Heart right ventricle (tissue), 16 donors: ENCODE measurements around the gene NFE2L1. TPM values are rescaled to one million over a fixed set of nuclear protein-coding genes. Genes with fewer than 3 reads are reported as not detected.
A peak's percentile ranks its signal among the peaks of the same experiment; 100 is the strongest.
"Not testable (repeated sequence)": the region's sequence is repeated elsewhere in the genome, so short reads cannot be mapped to it uniquely, and the experiment has no call there.

Source experiments
- ATAC-seq, 8 donors: fragments of 200-7000 bp; cut with Tn5 transposase; one replicate each; pipeline ENCODE4 v1.9.1; 2020; ENCODE audit warnings: mild to moderate bottlenecking in 8 of 8, moderate library complexity in 8 of 8, moderate number of reproducible peaks in 1 of 8
- DNase-seq, 2 donors: peaks; one replicate each; pipeline ENCODE4 v3.0.0-alpha.2; 2020
- H3K27ac ChIP-seq, 10 donors: fragments of 200-600 bp; sonication (generic) in 2 of 10; one replicate each; pipeline versions ENCODE4 v1.5.0 to v1.8.0; 2020 to 2022; ENCODE audit warnings: mild to moderate bottlenecking in 3 of 10
- H3K27me3 ChIP-seq, 7 donors: fragments of 200-600 bp; one replicate each; pipeline ENCODE4 v1.8.0; 2021 to 2022; ENCODE audit warnings: mild to moderate bottlenecking in 2 of 7
- H3K36me3 ChIP-seq, 9 donors: fragments of 200-600 bp; sonication (generic) in 1 of 9; one replicate each; pipeline versions ENCODE4 v1.5.0 to v1.8.0; 2020 to 2022; ENCODE audit warnings: mild to moderate bottlenecking in 2 of 9
- H3K4me1 ChIP-seq, 9 donors: fragments of 200-600 bp; sonication (generic) in 1 of 9; one replicate each; pipeline versions ENCODE4 v1.5.0 to v1.8.0; 2020 to 2022; ENCODE audit warnings: mild to moderate bottlenecking in 4 of 9
- H3K4me3 ChIP-seq, 10 donors: fragments of 200-600 bp; sonication (generic) in 2 of 10; one replicate each; pipeline versions ENCODE4 v1.5.0 to v1.8.0; 2020 to 2022; ENCODE audit warnings: mild to moderate bottlenecking in 7 of 10, moderate library complexity in 2 of 10
- H3K9me3 ChIP-seq, 11 donors: fragments of 200-600 bp in 10 of 11; sonication (generic) in 2 of 11; one replicate each; pipeline versions ENCODE4 v1.5.0 to v1.8.0; 2013 to 2022; ENCODE audit warnings: mild to moderate bottlenecking in 2 of 11, control low read depth in 1 of 11, moderate library complexity in 1 of 11
- CTCF ChIP-seq, 9 donors: fragments of 200-600 bp; sonication (generic) in 2 of 9; IDR thresholded peaks; one replicate each; pipeline versions ENCODE4 v1.5.0 to v1.8.0; 2021 to 2022; ENCODE audit warnings: antibody characterized with exemption in 9 of 9, mild to moderate bottlenecking in 5 of 9, moderate library complexity in 1 of 9
- WGBS, 2 donors: extraction: QIAGEN DNeasy Blood & Tissue Kit; methylation state at CpG; one replicate each; pipeline ENCODE4 v1.1.7; 2013; ENCODE audit warnings: inconsistent platforms in 1 of 2; 5-methylcytosine and 5-hydroxymethylcytosine counted together
- intact Hi-C, 10 donors: fragments of 100-400 bp; cut with DNase I; formaldehyde crosslinking; loops; one replicate each; pipeline versions ENCODE4 v1.11.1 to v1.14.2; 2022
- polyA plus RNA-seq, 2 donors: library from polyadenylated mRNA; stranded (reverse); fragments of 200-250 nt; gene quantifications; one replicate each; pipeline ENCODE4 v1.2.3, GENCODE V29; 2013
- total RNA-seq, 10 donors: library from RNA; stranded (reverse); fragmentation: NEBNext Ultra II Directional in 3 of 10; extraction: Animal tissue kit (Norgen Biotek cat#: 25700) in 3 of 10; gene quantifications; one replicate each; pipeline versions ENCODE4 v1.2.1 to v1.2.4, GENCODE V29; 2021 to 2023
- donor health status: Arrhythmogenic right ventricular cardiomyopathy.
- donor health status: ischemic (EF 13 %, LVEDD 7.1; RV severe dilation, severe dysfunction).
- donor health status: healthy with polysubstance abuse.
- donor health status: DM: no; HTN: yes; CAD: no.
- donor health status: DM: no; HTN: no; CAD: no.
- donor health status: ischemic (EF 25% LVEDD 6.9; RV normal size, moderate dysfunction).
- donor health status: ischemic (EF 25% LVEDD 5.7; RV mildly dilated, moderate dysfunction).
- donor health status: healthy.
- donor health status: DM: yes; HTN: yes; CAD: no.
- donor health status: Ischemic cardiomyopathy.
- donor health status: ischemic (EF 35%, LVEDD 5.7; RV mildly dilated, moderate dysfunction).
- donor health status: nonischemic (EF 11% LVEDD 7.7; RV severe dilation, severe dysfunction).
- donor health status: DM: yes; HTN: yes; CAD: no.
- donor health status: PGD.
- donor health status: ischemic (EF 29% LVEDD 5.4; RV normal size, mild dysfunction).
- donor health status: nonischemic (EF 23%, LVEDD 6.1; RV moderate dilation, normal function).

NFE2L1 gene
- total and polyA plus RNA-seq, 12 donors: 108 to 1,033 (median 669) TPM

DNA sequence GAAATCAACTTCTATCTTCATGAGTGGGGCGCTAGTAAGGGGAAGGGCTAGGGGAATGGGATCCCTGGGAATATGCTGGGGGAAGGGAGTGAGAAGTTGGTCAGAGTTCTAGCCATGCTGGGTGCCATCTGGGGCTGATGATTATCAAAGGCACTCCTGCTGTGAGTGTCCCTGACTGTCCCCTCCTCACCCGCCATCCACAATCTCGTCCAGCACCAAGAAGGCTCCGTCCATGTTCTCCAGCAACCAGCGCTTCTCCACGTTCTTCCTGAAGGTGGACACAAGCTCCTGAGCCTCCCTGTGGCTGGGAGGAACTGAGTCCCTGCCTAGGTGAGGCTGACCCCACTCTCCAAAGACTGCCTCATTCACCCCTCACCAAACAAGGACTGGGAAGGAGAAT is 16.2 kb upstream of the NFE2L1 start:
- Histone ChIP-seq H3K4me3 (no peak overlapping the region), H3K9me3 (no peaks in the 10 kb centered on the region), H3K4me1 (peaks cover 7 to 30% (median 17%) of the 10 kb centered on the region in 9 donors), H3K27ac (no peak overlapping the region), H3K36me3 (peaks cover 0 to 21% (median 0%) of the 10 kb centered on the region in 9 donors), H3K27me3 (peaks cover 0 to 7% (median 0%) of the 10 kb centered on the region in 7 donors)
- no peak for ATAC-seq
- TF ChIP-seq CTCF (IDR thresholded peaks at IDR 0.05): no peak
- no peak for DNase-seq
- 89% methylated on average over 6 of the region's 6 CpGs for WGBS, 2 donors
- intact Hi-C loops: loop anchor here in 1 of 10 donors (10.0 kb wide), 1 partner anchor 803 kb away; the partner anchor contains the start of gene CALCOCO2

DNA sequence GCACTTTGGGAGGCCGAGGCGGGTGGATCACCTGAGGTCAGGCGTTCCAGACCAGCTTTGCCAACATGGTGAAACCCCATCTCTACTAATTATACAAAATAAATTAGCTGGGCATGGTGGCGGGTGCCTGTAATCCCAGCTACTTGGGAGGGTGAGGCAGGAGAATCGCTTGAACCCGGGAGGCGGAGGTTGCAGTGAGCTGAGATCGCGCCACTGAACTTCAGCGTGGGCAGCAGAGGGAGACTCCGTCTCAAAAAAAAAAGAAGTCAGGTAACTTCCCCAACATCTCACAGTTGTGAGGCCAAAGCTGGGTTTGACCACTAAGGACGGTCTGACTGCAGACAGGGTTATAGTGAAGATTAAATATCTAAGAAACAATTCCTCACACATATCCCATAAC is 13.4 kb upstream of the NFE2L1 start:
- DNase-seq, H3K4me3 ChIP-seq, ATAC-seq, H3K27ac ChIP-seq, H3K9me3 ChIP-seq: not testable (repeated sequence)
- intact Hi-C loops: loop anchor here in 1 of 10 donors (10.0 kb wide), 1 partner anchor 800 kb away; the partner anchor contains the start of gene CALCOCO2
- Histone ChIP-seq H3K36me3 (peaks cover 0 to 21% (median 0%) of the 10 kb centered on the region in 9 donors), H3K4me1 (peaks cover 7 to 29% (median 19%) of the 10 kb centered on the region in 9 donors), H3K27me3 (peaks cover 0 to 32% (median 0%) of the 10 kb centered on the region in 7 donors)
- WGBS, 2 donors: 90 to 92% methylated on average over 12 of the region's 12 CpGs

DNA sequence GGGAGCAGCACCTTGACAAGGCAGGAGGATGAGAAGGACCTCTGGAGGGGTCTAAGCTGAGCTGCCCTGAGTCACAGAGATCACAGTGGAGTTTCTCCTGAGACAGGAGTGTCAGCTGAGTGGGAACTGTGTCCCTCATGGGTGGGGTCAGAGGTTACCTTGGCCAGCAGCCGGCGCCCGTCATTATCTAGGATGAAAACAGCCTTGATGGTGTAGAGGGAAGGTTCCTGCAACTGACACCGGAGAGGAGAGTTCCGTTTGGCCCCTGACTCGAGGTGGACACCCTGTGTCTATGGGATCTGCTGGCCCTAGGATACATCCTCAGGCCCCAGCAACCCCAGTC is 11.5 kb upstream of the NFE2L1 start:
- no peak for TF ChIP-seq CTCF (IDR thresholded peaks at IDR 0.05)
- Histone ChIP-seq H3K9me3 (no peaks in the 10 kb centered on the region), H3K27me3 (peaks cover 0 to 37% (median 0%) of the 10 kb centered on the region in 7 donors), H3K4me1 (peaks cover 7 to 17% (median 13%) of the 10 kb centered on the region in 9 donors), H3K36me3 (peaks cover 0 to 21% (median 0%) of the 10 kb centered on the region in 9 donors), H3K27ac (peak overlapping the region; percentile 58 to 85 (median 81)), H3K4me3 (peak overlapping the region in 9 of 10 donors; percentile 56 to 88 (median 74))
- ATAC-seq (peak in 6 of 8 donors; percentile 3 to 33 (median 10)), DNase-seq (no peak)
- intact Hi-C loops: loop anchor here in 2 of 10 donors (2.0 to 10.0 kb wide), 2 partner anchors 38 to 798 kb away; partner anchors contain the start of gene CALCOCO2 (in 1 of the 2)
- 37 to 40% methylated on average over 6 of the region's 6 CpGs for WGBS, 2 donors

GRCh38 chr17:48037036-48037837 is 10.9 kb upstream of the NFE2L1 start, which contains the start of gene COPZ2:
COPZ2 (minus strand) TSS chr17:48037797; CDS start chr17:48037777, 20 bp downstream.
- TF ChIP-seq CTCF (IDR thresholded peaks at IDR 0.05): peak; percentile 31 to 69 (median 60)
- Histone ChIP-seq H3K9me3 (no peaks in the 10 kb centered on the region), H3K4me3 (peak within 1 kb of the TSS; percentile 56 to 88 (median 73)), H3K27me3 (peaks cover 0 to 37% (median 0%) of the 10 kb centered on the region in 7 donors), H3K4me1 (peaks cover 7 to 17% (median 13%) of the 10 kb centered on the region in 9 donors), H3K36me3 (peaks cover 0 to 15% (median 0%) of the 10 kb centered on the region in 9 donors), H3K27ac (peak within 1 kb of the TSS; percentile 58 to 85 (median 81))
- intact Hi-C loops: loop anchor here in 2 of 10 donors (2.0 to 10.0 kb wide), 2 partner anchors 38 to 798 kb away; partner anchors contain the start of gene CALCOCO2 (in 1 of the 2)
- 1% methylated on average over 59 to 73 of the region's 73 CpGs for WGBS, 2 donors
- peak; percentile 85 to 92 (median 90) for ATAC-seq
- peak; percentile 70 to 75 for DNase-seq
